ENCODE data around the gene LHX6. TPM values are rescaled to one million over a fixed set of nuclear protein-coding genes. Genes with fewer than 3 reads are reported as not detected.

The LHX6 gene
- total RNA-seq, 1 experiment from 2014 or later = 4.1 TPM

- Histone ChIP-seq H3K9ac (ENCODE audit: low read length) (no peak overlapping the region), H3K27ac (ENCODE audit: low read depth, low read length) (no peak overlapping the region), H3K79me2 (ENCODE audit: insufficient read depth, low read length) (no peaks in the 10 kb centered on the region), H4K20me1 (ENCODE audit: insufficient read depth) (no peaks in the 10 kb centered on the region), H3K27me3 (ENCODE audit: insufficient read depth, low read length) (peaks cover 5% of the 10 kb centered on the region; the same call in 1 of the 2 replicates), H3K4me3 (replicated peaks in 1 of 2; ENCODE audit: low read depth in 1 of 2, low read length in 2 of 2) (no peak overlapping the region), H2AFZ (ENCODE audit: low read depth, low read length, poor library complexity, severe bottlenecking) (no peak overlapping the region), H3K9me2 (ENCODE audit: insufficient read depth) (no peaks in the 10 kb centered on the region), H3K4me2 (ENCODE audit: low read length) (peak overlapping the region; percentile 48; the same call in 1 of the 2 replicates), H3K36me3 (ENCODE audit: control insufficient read depth in 1 of 2, insufficient read depth in 2 of 2, low read length in 2 of 2) (no peaks in the 10 kb centered on the region), H3K9me3 (ENCODE audit: control insufficient read depth in 1 of 2, insufficient read depth in 1 of 2, low read depth in 1 of 2, low read length in 2 of 2) (no peaks in the 10 kb centered on the region), H3K4me1 (ENCODE audit: control insufficient read depth in 1 of 2, insufficient read depth in 2 of 2, low read length in 2 of 2) (peaks cover 4 to 20% of the 10 kb centered on the region in 2 experiments; a peak in 3 of 4 replicates)
- ATAC-seq = peak; percentile 64
- ChIA-PET CTCF (no interaction called here), POLR2A (interaction anchor here (0.6 kb wide), 1 partner anchor 14 kb away, joined by 3 read pairs; no protein-coding TSS in a partner anchor), RAD21 (ENCODE audit: low non-redundant PET in 1 of 2, low total read pairs in 2 of 2, uncharacterized antibody in 2 of 2, unreplicated experiment in 2 of 2) (no interaction called here)
- DNase-seq (ENCODE audit: low read depth, low spot score) = peak; percentile 4
- no TSS peak for BruUV-seq (replicated peaks)
- no peak for TF ChIP-seq ZNF274 (IDR thresholded peaks at IDR 0.05; ENCODE audit: low read depth, low read length)
- TF ChIP-seq MAX (IDR thresholded peaks at IDR 0.05) = peak; percentile 30; the same call in 1 of the 2 replicates
- intact Hi-C loops (cut with micrococcal nuclease) = no loop called here
Measured at GRCh38 chr9:122180633-122181032, 48.1 kb downstream of the LHX6 start.

GRCh38 chr9:122179690-122180074 lies 49.1 kb downstream of the LHX6 start:
- intact Hi-C loops (cut with micrococcal nuclease) = no loop called here
- Histone ChIP-seq H4K20me1 (ENCODE audit: insufficient read depth) (no peaks in the 10 kb centered on the region), H3K4me1 (ENCODE audit: control insufficient read depth in 1 of 2, insufficient read depth in 2 of 2, low read length in 2 of 2) (peaks cover 4 to 20% of the 10 kb centered on the region in 2 experiments; a peak in 3 of 4 replicates), H3K36me3 (ENCODE audit: control insufficient read depth in 1 of 2, insufficient read depth in 2 of 2, low read length in 2 of 2) (no peaks in the 10 kb centered on the region), H3K4me3 (replicated peaks in 1 of 2; ENCODE audit: low read depth in 1 of 2, low read length in 2 of 2) (no peak overlapping the region), H3K9me3 (ENCODE audit: control insufficient read depth in 1 of 2, insufficient read depth in 1 of 2, low read depth in 1 of 2, low read length in 2 of 2) (no peaks in the 10 kb centered on the region), H3K79me2 (ENCODE audit: insufficient read depth, low read length) (no peaks in the 10 kb centered on the region), H3K4me2 (ENCODE audit: low read length) (peak overlapping the region; percentile 61), H3K27ac (ENCODE audit: low read depth, low read length) (no peak overlapping the region), H2AFZ (ENCODE audit: low read depth, low read length, poor library complexity, severe bottlenecking) (no peak overlapping the region), H3K9ac (ENCODE audit: low read length) (no peak overlapping the region), H3K27me3 (ENCODE audit: insufficient read depth, low read length) (peaks cover 5% of the 10 kb centered on the region; the same call in 1 of the 2 replicates), H3K9me2 (ENCODE audit: insufficient read depth) (no peaks in the 10 kb centered on the region)
- ATAC-seq (peak; percentile 56; the same call in 1 of the 2 replicates), DNase-seq (ENCODE audit: low read depth, low spot score) (peak; percentile 7)
- CTCF ChIA-PET = no interaction called here
- RAD21 ChIA-PET (ENCODE audit: low non-redundant PET in 1 of 2, low total read pairs in 2 of 2, uncharacterized antibody in 2 of 2, unreplicated experiment in 2 of 2) = no interaction called here
- POLR2A ChIA-PET = no interaction called here
- BruUV-seq (replicated peaks) = no TSS peak
- TF ChIP-seq FOSL1 (IDR thresholded peaks at IDR 0.05; ENCODE audit: low read depth) (no peak), ZBTB33 (IDR thresholded peaks at IDR 0.05; ENCODE audit: extremely low read depth, insufficient replicate concordance, low read length) (no peak), POLR2A (IDR thresholded peaks at IDR 0.05; ENCODE audit: borderline replicate concordance, extremely low read depth, insufficient read depth, insufficient read length) (no peak), JUND (IDR thresholded peaks at IDR 0.05) (no peak), SP1 (IDR thresholded peaks at IDR 0.05; ENCODE audit: low read depth) (no peak), YY1 (IDR thresholded peaks at IDR 0.05; ENCODE audit: extremely low read depth, insufficient replicate concordance, low read depth, low read length) (no peak), SRF (IDR thresholded peaks at IDR 0.05; ENCODE audit: low read depth) (no peak), POLR2AphosphoS5 (IDR thresholded peaks at IDR 0.05; ENCODE audit: low read depth, low read length) (no peak)
